Retinal pigment epithelial cell (primary cell): ENCODE results near the gene PLEKHA7.

ENCODE experiments used
- DNase-seq: peaks from one replicate; pipeline ENCODE4 v3.0.0-alpha.2; 2010; ENCODE audit warnings: low read depth
- H3K4me3 ChIP-seq: 2 replicates; pipeline ENCODE4 v1.5.1; 2011; ENCODE audit warnings: mild to moderate bottlenecking, low read length, control low read depth, moderate library complexity
- CTCF ChIP-seq: conservative IDR thresholded peaks from 2 replicates; pipeline ENCODE4 v1.5.1; 2011; ENCODE audit warnings: low read depth, low read length, control low read depth, inconsistent platforms

PLEKHA7 gene

DNA sequence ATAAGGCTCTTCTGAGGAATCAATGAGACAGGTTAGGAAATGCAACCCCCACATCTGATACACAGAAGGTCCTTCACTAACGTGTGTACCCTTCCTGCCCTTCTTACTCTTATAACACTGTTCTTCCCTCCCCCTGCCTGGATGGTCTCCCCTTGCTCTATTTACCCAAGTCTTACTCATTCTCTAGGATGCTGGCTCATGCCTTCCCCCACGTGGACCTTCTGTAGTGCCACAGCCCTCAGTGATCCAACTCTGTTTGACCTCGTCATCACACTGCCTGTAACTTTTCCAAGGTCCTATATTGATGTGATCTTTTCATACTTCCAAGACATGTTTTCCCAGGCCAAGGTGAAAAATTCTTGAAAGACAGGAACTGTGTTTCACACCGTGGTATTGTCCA, 195.9 kb downstream of the PLEKHA7 start:
- no peak for DNase-seq
- TF ChIP-seq CTCF: no peak
- H3K4me3 ChIP-seq: no peak overlapping the region

DNA sequence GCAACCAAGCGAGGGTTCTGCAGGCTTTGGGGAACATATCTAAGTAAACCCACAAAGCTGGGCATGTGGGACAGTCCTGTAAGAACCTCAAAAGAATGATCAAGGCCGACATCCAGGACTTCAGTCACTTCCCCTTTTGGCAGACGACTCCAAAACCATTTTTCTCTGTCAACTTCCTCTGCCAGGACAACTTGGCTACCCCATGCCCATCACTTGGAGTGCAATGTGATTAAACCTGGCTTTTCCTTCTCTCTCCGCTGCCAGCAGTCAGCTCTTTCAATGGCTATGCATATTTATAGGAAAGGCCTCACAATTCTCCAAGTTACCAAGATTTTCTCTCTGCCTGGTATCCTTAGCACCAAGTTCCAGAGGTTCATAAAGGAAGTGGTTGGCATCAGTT, 196.9 kb downstream of the PLEKHA7 start:
- TF ChIP-seq CTCF: no peak
- DNase-seq: no peak
- H3K4me3 ChIP-seq: no peak overlapping the region

DNA sequence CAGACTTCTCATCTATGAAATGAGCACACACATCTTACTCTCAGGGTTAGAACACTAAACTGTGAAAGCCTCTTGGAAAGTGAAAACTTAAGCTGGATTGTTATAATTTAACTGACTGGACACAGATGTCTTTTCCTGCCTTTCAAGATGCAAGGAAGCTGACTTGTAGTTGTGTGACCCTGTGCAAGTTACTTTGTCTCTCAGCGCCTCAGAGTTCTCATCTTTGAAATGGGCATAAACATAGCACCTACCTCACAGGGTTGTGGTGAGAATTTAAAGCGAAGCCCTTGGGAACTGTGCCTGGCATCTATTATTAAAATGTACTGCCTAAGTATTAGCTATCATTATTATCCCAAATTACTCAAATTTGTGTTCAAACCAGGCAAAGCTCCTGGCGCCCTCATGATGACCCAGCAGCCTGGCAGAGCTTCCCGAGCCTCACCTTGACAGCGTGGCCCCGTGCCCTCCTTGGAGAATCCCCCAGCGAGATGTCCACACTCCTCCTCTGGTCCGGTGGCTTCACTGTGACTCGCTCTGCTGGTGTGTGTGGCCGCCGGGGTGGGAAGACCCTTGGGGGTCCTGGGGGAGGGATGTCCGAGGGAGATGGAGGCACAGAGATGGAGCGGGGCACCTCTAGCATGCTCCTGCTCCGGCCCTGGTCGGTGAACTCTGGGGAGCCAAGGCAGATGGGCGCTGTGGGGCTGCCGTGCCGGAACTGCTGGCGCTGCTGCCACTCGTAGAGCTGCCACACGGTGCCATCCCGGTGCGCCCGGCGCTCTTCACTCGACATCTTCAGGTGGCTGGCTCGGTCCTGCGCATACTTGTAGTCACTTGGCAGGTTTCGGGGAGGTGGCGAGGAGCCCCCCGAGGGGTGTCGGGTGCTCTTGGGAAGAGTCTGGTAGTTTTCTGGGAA, 197.6 kb downstream of the PLEKHA7 start:
- no peak for DNase-seq
- TF ChIP-seq CTCF: no peak

DNA sequence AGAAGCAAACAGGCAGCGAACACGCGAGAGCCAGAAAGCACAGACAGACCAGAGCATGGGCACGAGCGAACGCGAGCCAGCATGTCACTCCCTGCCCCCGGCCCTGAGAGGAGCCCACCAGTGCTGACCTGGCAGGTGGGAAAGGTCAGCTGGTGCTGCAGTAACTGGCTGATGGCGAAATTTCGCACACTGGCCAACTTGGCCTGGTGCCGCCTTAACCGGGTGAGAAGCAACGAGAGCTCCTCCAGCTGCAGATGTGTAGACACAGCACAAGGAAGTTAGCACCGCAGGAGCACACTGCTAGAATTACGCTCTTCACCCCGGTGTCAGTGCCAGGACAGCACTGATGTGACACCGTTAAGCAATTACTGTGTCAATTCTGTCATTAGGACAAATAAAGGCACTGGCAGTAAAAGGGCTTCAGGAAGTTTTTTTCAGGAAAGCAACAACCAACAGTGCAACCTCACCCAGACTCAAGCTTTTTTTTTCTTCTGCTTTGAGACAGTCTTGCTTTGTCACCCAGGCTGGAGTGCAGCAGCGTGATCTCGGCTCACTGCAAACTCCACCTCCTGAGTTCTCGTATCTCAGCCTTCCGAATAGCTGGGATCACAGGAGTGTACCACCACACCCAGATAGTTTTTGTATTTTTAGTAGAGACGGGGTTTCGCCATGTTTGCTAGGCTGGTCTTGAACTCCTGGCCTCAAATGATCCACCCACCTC, 199.0 kb downstream of the PLEKHA7 start:
- H3K4me3 ChIP-seq: no peak overlapping the region
- no peak for TF ChIP-seq CTCF
- no peak for DNase-seq

More for the DNA sequence above, 197.6 kb downstream of the PLEKHA7 start:
- H3K4me3 ChIP-seq: no peak overlapping the region

DNA sequence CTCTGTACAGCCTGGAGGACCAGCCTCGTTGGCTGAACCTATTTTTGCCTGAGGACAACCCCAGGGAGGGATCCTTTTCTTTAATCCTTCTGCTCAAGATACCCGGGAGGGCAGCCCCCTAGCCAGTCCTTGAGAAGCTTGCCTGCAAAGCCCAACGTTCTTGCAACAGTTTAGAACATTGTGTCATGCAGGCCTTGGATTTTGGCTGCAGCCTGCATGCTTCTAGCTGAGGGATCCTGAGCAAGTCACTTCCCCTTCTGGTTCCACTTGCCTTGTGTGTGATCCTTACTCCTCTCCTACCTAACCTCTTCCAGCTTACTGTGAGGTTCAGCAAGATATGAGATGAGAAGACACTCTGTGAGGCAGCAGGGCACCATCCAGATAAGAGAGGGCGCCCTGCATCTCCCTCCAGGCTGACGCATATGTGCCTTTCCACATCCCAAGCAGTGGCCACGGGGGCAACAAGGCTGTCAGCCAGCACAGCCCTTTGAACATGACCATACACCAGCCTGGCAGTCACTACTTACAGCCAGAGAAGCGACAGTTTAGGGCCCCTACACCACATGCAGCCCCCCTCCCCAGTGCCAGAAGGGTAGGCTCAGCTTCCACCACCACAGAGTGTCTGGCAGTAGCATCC, 199.7 kb downstream of the PLEKHA7 start:
- no peak for TF ChIP-seq CTCF
- H3K4me3 ChIP-seq: no peak overlapping the region
- DNase-seq: no peak

DNA sequence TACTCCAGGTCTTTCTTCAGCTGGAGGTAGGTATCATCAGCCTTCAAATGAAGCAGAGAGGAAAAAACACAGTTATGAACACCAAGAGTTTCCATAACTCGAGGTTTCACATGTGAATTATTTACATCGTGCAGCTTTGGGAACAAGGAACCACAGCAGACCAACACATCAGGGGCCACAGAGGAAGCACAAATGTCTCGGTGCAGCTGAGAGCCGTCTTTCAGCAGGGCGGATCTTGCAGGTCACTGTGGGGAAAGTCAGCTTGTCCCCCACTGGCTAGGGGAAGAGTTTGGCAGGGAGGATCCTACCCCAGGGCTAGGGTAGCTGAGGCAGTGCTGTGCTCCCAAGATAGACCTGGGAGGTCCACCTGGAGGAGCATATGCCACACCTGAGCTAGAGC, 201.1 kb downstream of the PLEKHA7 start:
- DNase-seq: no peak
- no peak overlapping the region for H3K4me3 ChIP-seq
- TF ChIP-seq CTCF: no peak
